ENCODE results near the gene KLHDC9. TPM values are rescaled to one million over a fixed set of nuclear protein-coding genes. Genes with fewer than 3 reads are reported as not detected.

The KLHDC9 gene
- total and polyA plus RNA-seq, 2 of the 13 experiments (the other 11 are each of a cell fraction or from before 2014, with no cell fraction given) = 2.9 TPM

GRCh38 chr1:161077426-161077825 is 20.7 kb upstream of the KLHDC9 start:
- CTCF ChIA-PET (ENCODE audit: low intra/inter-chr PET ratio, low total read pairs) = no interaction called here

More at GRCh38 chr1:161077426-161077825, 20.7 kb upstream of the KLHDC9 start:
- TF ChIP-seq GATA4 (IDR thresholded peaks at IDR 0.05; ENCODE audit: borderline replicate concordance, low read depth) = no peak
- TF ChIP-seq ASH2L (IDR thresholded peaks at IDR 0.05; ENCODE audit: insufficient read length, low read depth, low read length) = no peak
- peak; percentile 65 for TF ChIP-seq RXRA (CRISPR knock-in tag; IDR thresholded peaks at IDR 0.05)
- no peak for TF ChIP-seq ZNF749 (CRISPR knock-in tag; IDR thresholded peaks at IDR 0.05; ENCODE audit: borderline replicate concordance)
- TF ChIP-seq RARA (CRISPR knock-in tag; IDR thresholded peaks at IDR 0.05) = 0 out of 2 replicates have a peak, but pooled peaks have one; percentile 32
- peak; percentile 11; the same call in 1 of the 2 replicates for TF ChIP-seq TFAP4 (IDR thresholded peaks at IDR 0.05; ENCODE audit: borderline replicate concordance, low read depth)
- TF ChIP-seq ZNF326 (CRISPR knock-in tag; IDR thresholded peaks at IDR 0.05; ENCODE audit: borderline replicate concordance) = no peak
- TF ChIP-seq NR2F6 (IDR thresholded peaks at IDR 0.05) = no peak; the same call in 1 of the 2 replicates
- peak; percentile 48; the same call in 1 of the 2 replicates for TF ChIP-seq NR2F6 (CRISPR knock-in tag; IDR thresholded peaks at IDR 0.05)
- no peak for TF ChIP-seq PCBP2 (optimal IDR thresholded peaks at IDR 0.05; ENCODE audit: low read depth, low read length, poor library complexity, severe bottlenecking)
- TF ChIP-seq ZNF614 (CRISPR knock-in tag; IDR thresholded peaks at IDR 0.05; ENCODE audit: borderline replicate concordance) = no peak
- no peak for TF ChIP-seq TEAD2 (CRISPR knock-in tag; IDR thresholded peaks at IDR 0.05)
- TF ChIP-seq ZNF414 (CRISPR knock-in tag; IDR thresholded peaks at IDR 0.05) = no peak
- TF ChIP-seq CC2D1A (CRISPR knock-in tag; IDR thresholded peaks at IDR 0.05) = no peak
- TF ChIP-seq NR2F1 (CRISPR knock-in tag; IDR thresholded peaks at IDR 0.05) = peak in 1 of 2 experiments; percentile 67; a peak in 2 of 4 replicates
- TF ChIP-seq MED8 (CRISPR knock-in tag; IDR thresholded peaks at IDR 0.05; ENCODE audit: insufficient replicate concordance) = no peak
- TF ChIP-seq ZNF800 (CRISPR knock-in tag; IDR thresholded peaks at IDR 0.05) = no peak
- peak; percentile 41; the same call in 1 of the 2 replicates for TF ChIP-seq ZNF281 (CRISPR knock-in tag; IDR thresholded peaks at IDR 0.05; ENCODE audit: borderline replicate concordance)
- TF ChIP-seq GTF2F1 (IDR thresholded peaks at IDR 0.05; ENCODE audit: low read length) = no peak
- no peaks in the 10 kb centered on the region for H3K36me3 ChIP-seq (replicated peaks in 1 of 2; ENCODE audit: control insufficient read depth in 1 of 2, insufficient read depth in 2 of 2, low read length in 2 of 2)
- POLR2A ChIA-PET = no interaction called here
- no peak overlapping the region for H2AFZ ChIP-seq (ENCODE audit: low read length)
- H3K9ac ChIP-seq (ENCODE audit: insufficient read depth, low read depth, low read length) = no peak overlapping the region
- H3K4me2 ChIP-seq (ENCODE audit: low read depth, low read length) = peak overlapping the region; percentile 50
- FAIRE-seq = no peak
- intact Hi-C loops (cut with micrococcal nuclease; ENCODE audit: unreplicated experiment) (no loop called here), in situ Hi-C loops (cut with HindIII; ENCODE audit: extremely low pct_ligation_motif_present, low pct_unique_long_range_greater_than_20kb) (no loop called here)
- no peak overlapping the region; a peak in 1 of 6 replicates for H3K4me3 ChIP-seq (replicated peaks in 1 of 3; ENCODE audit: insufficient read depth in 1 of 3, low read depth in 2 of 3, low read length in 3 of 3)
- ATAC-seq = no peak
- BruUV-seq (replicated peaks) = no TSS peak
- peaks cover 34% of the 10 kb centered on the region for H3K4me1 ChIP-seq (ENCODE audit: insufficient read depth, low read length)
- 8% methylated on average over 2 of the region's 9 CpGs for WGBS (ENCODE audit: low lambda C conversion rate)
- H4K20me1 ChIP-seq (ENCODE audit: insufficient read depth, low read length) = no peaks in the 10 kb centered on the region
- no peaks in the 10 kb centered on the region for H3K9me3 ChIP-seq (ENCODE audit: low read length)
- DNase-seq (ENCODE audit: low spot score) = no peak
- no peak overlapping the region for H3K27ac ChIP-seq (ENCODE audit: extremely low read length, insufficient read depth, low read length)
- H3K27me3 ChIP-seq (ENCODE audit: control insufficient read depth in 1 of 2, insufficient read depth in 2 of 2, low read length in 2 of 2) = no peaks in the 10 kb centered on the region; a peak in 1 of 5 replicates
- no peaks in the 10 kb centered on the region for H3K79me2 ChIP-seq (ENCODE audit: insufficient read depth, low read length)

Measured in HepG2 (cell line).